AG04450 (cell line): ENCODE results near the gene MAB21L3. TPM values are rescaled to one million over a fixed set of nuclear protein-coding genes. Genes with fewer than 3 reads are reported as not detected.

ENCODE experiments used
- CTCF ChIA-PET: fragments of 300-600, 350-600 bp; formaldehyde crosslinking; extraction: SDS; loops from one replicate; lab custom pipeline; 2022; ENCODE audit warnings: antibody characterized with exemption, inconsistent platforms; lab: Charles Lee
- POLR2A ChIA-PET: fragments of 350-600 bp; formaldehyde crosslinking; extraction: SDS; loops from one replicate; lab custom pipeline; 2021; ENCODE audit warnings: antibody characterized with exemption, inconsistent platforms; lab: Yijun Ruan, JAX
- DNase-seq: peaks from one replicate; pipeline ENCODE4 v3.0.0-alpha.2; 2011; ENCODE audit warnings: low read depth, low spot score
- H3K27ac ChIP-seq: one replicate; pipeline ENCODE4 v1.5.1; 2012; ENCODE audit warnings: low read depth, low read length, control low read depth
- H3K27me3 ChIP-seq: one replicate; pipeline ENCODE4 v1.6.0; 2012; ENCODE audit warnings: low read length; ENCODE audit not compliant: control insufficient read depth, insufficient read depth
- H3K4me3 ChIP-seq: 2 replicates; pipeline ENCODE4 v1.5.1; 2011; ENCODE audit warnings: mild to moderate bottlenecking, low read depth, low read length, control low read depth
- H3K9me3 ChIP-seq: 2 replicates; pipeline ENCODE4 v1.5.1; 2012; ENCODE audit warnings: low read length; ENCODE audit not compliant: control insufficient read depth, insufficient read depth
- CTCF ChIP-seq: IDR thresholded peaks from 2 replicates; pipeline ENCODE4 v1.5.1; 2011; ENCODE audit warnings: low read depth, low read length, control low read depth, inconsistent platforms
- polyA plus RNA-seq: library from polyadenylated mRNA; depleted of rRNA; stranded (reverse); fragments of >200 nt; gene quantifications from 2 replicates; pipeline ENCODE4 v1.2.3, GENCODE V29; 2011

MAB21L3 gene
- polyA plus RNA-seq, 1 experiment: not detected

DNA sequence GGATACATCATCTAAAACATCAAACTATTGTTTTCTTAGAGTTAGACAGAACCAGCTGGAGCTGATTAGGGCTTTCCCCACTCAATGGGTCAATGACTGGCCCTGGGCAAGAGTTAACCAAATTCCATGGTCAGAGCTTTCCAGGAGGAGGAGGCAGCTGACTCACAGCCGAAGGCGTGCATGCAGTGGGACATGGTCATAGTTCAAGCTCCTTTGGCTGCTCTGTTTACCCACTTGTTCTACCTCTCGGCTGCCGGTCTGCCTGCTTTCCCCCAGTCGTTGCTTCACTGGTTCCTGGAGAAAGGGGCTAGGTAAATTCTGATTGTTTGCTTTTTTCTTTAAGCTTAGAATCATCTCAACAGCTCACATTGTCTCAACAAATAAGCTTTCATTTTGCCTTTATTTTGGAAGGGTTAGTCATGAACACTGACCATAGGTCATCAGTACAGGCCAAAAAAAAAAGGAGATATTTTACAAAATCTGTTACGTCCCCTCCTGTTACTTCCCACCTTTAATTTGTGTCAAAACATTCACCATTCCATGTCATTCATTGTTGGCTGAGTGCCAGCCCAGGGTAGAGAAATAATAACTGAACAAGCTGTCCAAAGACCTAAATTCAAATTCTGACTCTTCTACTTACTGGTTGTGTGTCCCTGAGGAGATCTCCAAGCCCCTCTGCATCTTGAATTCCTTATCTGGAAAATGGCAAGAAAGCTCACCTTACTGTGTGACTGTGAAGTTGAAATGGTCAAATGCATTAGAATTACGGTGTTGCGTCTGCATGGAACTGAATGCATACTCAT, 12.0 kb downstream of the MAB21L3 start:
- no peak for TF ChIP-seq CTCF
- H3K4me3 ChIP-seq: no peak overlapping the region
- ChIA-PET CTCF (interaction anchor here (0.6 to 2.2 kb wide), 3 partner anchors 16 to 362 kb away, joined by 3 to 7 read pairs (median 4); no protein-coding TSS in a partner anchor), POLR2A (no interaction called here)
- H3K9me3 ChIP-seq: no peaks in the 10 kb centered on the region; the same call in 1 of the 2 replicates
- no peak for DNase-seq
- no peak overlapping the region for H3K27ac ChIP-seq
- peaks cover 6% of the 10 kb centered on the region for H3K27me3 ChIP-seq

GRCh38 chr1:116123837-116124533, 12.8 kb downstream of the MAB21L3 start:
- DNase-seq: no peak
- H3K27me3 ChIP-seq: peaks cover 6% of the 10 kb centered on the region
- no peaks in the 10 kb centered on the region; the same call in 1 of the 2 replicates for H3K9me3 ChIP-seq
- no peak for TF ChIP-seq CTCF
- ChIA-PET POLR2A (no interaction called here), CTCF (interaction anchor here (1.6 to 2.2 kb wide), 3 partner anchors 15 to 375 kb away, joined by 4 to 12 read pairs (median 7); no protein-coding TSS in a partner anchor)
- H3K4me3 ChIP-seq: no peak overlapping the region
- no peak overlapping the region for H3K27ac ChIP-seq

DNA sequence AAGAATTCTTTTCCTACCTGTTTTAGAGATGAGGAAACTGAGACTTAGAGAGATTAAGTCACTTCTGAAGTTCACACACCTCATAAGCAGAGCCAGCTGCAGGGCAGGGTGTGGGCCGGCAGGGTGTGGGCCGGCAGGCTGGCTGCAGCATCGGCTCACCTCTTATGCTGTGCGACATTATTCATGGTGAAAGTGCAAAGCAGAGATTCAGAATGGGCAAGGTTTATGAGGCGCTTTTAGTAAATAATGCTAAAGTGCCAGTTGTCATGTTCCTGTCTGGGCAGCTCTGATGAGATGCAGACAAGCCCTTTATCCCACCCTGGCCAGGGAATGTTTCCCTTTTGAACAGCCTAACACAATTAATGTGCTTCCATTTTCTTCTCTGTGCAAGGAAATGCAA, 14.6 kb downstream of the MAB21L3 start:
- CTCF ChIA-PET: interaction anchor here (2.1 kb wide), 1 partner anchor 13 kb away, joined by 12 read pairs; no protein-coding TSS in a partner anchor
- DNase-seq: no peak
- POLR2A ChIA-PET: no interaction called here
- Histone ChIP-seq H3K4me3 (no peak overlapping the region), H3K27ac (no peak overlapping the region), H3K9me3 (no peaks in the 10 kb centered on the region; the same call in 1 of the 2 replicates), H3K27me3 (peaks cover 6% of the 10 kb centered on the region)
- no peak for TF ChIP-seq CTCF

- no peak for DNase-seq
- POLR2A ChIA-PET: no interaction called here
- no peaks in the 10 kb centered on the region; the same call in 1 of the 2 replicates for H3K9me3 ChIP-seq
- no peak overlapping the region for H3K27ac ChIP-seq
- peaks cover 6% of the 10 kb centered on the region for H3K27me3 ChIP-seq
- H3K4me3 ChIP-seq: no peak overlapping the region
- no peak for TF ChIP-seq CTCF
- CTCF ChIA-PET: no interaction called here
Observed at GRCh38 chr1:116126281-116126680, 15.1 kb downstream of the MAB21L3 start.
